ENCODE data around the gene SHOC2. TPM values are rescaled to one million over a fixed set of nuclear protein-coding genes. Genes with fewer than 3 reads are reported as not detected.

Gene SHOC2
- total and polyA plus RNA-seq, 2 of the 13 experiments (the other 11 are each of a cell fraction or from before 2014, with no cell fraction given): 8.6 to 25.5 TPM

GRCh38 chr10:110872145-110872983, 47.0 kb upstream of the SHOC2 start (continued):
- no peak; the same call in 1 of the 2 replicates for TF ChIP-seq SP4 (CRISPR knock-in tag; IDR thresholded peaks at IDR 0.05)
- peak; percentile 58; the same call in 1 of the 2 replicates for TF ChIP-seq ARNTL (CRISPR knock-in tag; IDR thresholded peaks at IDR 0.05)
- no peak for TF ChIP-seq CBX1 (IDR thresholded peaks at IDR 0.05; ENCODE audit: low read depth)
- no peak for TF ChIP-seq MYNN (CRISPR knock-in tag; IDR thresholded peaks at IDR 0.05; ENCODE audit: low read depth)
- TF ChIP-seq CBX5 (CRISPR knock-in tag; IDR thresholded peaks at IDR 0.05; ENCODE audit: borderline replicate concordance): no peak
- TF ChIP-seq ZNF83 (CRISPR knock-in tag; IDR thresholded peaks at IDR 0.05; ENCODE audit: borderline replicate concordance): no peak
- no peak for TF ChIP-seq ZNF557 (CRISPR knock-in tag; IDR thresholded peaks at IDR 0.05)
- no peak for TF ChIP-seq ZNF232 (CRISPR knock-in tag; IDR thresholded peaks at IDR 0.05; ENCODE audit: borderline replicate concordance)
- no peak for TF ChIP-seq ZNF678 (CRISPR knock-in tag; IDR thresholded peaks at IDR 0.05)
- no peak for TF ChIP-seq ZNF556 (CRISPR knock-in tag; IDR thresholded peaks at IDR 0.05; ENCODE audit: borderline replicate concordance)
- TF ChIP-seq TCF7 (IDR thresholded peaks at IDR 0.05; ENCODE audit: low read depth): no peak
- TF ChIP-seq ZNF205 (CRISPR knock-in tag; IDR thresholded peaks at IDR 0.05): no peak
- no peak; the same call in 2 of the 3 replicates for TF ChIP-seq MXI1 (IDR thresholded peaks at IDR 0.05; ENCODE audit: borderline replicate concordance, low read depth, low read length)
- TF ChIP-seq, protein P1, sequence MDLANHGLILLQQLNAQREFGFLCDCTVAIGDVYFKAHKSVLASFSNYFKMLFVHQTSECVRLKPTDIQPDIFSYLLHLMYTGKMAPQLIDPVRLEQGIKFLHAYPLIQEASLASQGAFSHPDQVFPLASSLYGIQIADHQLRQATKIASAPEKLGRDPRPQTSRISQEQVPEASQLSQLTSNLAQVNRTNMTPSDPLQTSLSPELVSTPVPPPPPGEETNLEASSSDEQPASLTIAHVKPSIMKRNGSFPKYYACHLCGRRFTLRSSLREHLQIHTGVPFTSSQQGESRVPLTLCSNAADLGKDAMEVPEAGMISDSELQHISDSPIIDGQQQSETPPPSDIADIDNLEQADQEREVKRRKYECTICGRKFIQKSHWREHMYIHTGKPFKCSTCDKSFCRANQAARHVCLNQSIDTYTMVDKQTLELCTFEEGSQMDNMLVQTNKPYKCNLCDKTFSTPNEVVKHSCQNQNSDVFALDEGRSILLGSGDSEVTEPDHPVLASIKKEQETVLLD (CRISPR knock-in tag; IDR thresholded peaks at IDR 0.05; ENCODE audit: low read depth): no peak
- TF ChIP-seq ZNF136 (CRISPR knock-in tag; IDR thresholded peaks at IDR 0.05; ENCODE audit: low read depth): peak; percentile 54; the same call in 1 of the 2 replicates
- no peak for TF ChIP-seq RFXAP (CRISPR knock-in tag; IDR thresholded peaks at IDR 0.05; ENCODE audit: borderline replicate concordance)
- TF ChIP-seq ZMAT5 (CRISPR knock-in tag; IDR thresholded peaks at IDR 0.05; ENCODE audit: borderline replicate concordance, low read depth): no peak
- TF ChIP-seq, protein P2, sequence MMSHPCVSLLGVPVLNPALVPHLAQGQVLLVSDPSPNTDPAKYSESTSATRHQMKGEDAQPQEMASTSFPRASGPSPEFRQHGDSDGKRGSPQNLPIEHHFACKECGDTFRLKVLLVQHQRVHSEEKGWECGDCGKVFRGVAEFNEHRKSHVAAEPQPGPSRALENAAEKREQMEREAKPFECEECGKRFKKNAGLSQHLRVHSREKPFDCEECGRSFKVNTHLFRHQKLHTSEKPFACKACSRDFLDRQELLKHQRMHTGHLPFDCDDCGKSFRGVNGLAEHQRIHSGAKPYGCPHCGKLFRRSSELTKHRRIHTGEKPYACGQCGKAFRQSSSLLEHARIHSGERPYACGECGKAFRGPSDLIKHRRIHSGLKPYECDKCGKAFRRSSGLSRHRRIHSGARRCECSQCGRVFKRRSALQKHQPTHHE (CRISPR knock-in tag; IDR thresholded peaks at IDR 0.05; ENCODE audit: borderline replicate concordance): no peak; the same call in 1 of the 2 replicates
- 0 out of 2 replicates have a peak, but pooled peaks have one; percentile 33 for TF ChIP-seq CREM (IDR thresholded peaks at IDR 0.05)
- no peak for TF ChIP-seq CREM (CRISPR knock-in tag; IDR thresholded peaks at IDR 0.05)
- TF ChIP-seq, protein P3, sequence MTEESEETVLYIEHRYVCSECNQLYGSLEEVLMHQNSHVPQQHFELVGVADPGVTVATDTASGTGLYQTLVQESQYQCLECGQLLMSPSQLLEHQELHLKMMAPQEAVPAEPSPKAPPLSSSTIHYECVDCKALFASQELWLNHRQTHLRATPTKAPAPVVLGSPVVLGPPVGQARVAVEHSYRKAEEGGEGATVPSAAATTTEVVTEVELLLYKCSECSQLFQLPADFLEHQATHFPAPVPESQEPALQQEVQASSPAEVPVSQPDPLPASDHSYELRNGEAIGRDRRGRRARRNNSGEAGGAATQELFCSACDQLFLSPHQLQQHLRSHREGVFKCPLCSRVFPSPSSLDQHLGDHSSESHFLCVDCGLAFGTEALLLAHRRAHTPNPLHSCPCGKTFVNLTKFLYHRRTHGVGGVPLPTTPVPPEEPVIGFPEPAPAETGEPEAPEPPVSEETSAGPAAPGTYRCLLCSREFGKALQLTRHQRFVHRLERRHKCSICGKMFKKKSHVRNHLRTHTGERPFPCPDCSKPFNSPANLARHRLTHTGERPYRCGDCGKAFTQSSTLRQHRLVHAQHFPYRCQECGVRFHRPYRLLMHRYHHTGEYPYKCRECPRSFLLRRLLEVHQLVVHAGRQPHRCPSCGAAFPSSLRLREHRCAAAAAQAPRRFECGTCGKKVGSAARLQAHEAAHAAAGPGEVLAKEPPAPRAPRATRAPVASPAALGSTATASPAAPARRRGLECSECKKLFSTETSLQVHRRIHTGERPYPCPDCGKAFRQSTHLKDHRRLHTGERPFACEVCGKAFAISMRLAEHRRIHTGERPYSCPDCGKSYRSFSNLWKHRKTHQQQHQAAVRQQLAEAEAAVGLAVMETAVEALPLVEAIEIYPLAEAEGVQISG (CRISPR knock-in tag; IDR thresholded peaks at IDR 0.05): no peak
- no peak for TF ChIP-seq ZNF264 (CRISPR knock-in tag; IDR thresholded peaks at IDR 0.05)
- TF ChIP-seq ZNF326 (CRISPR knock-in tag; IDR thresholded peaks at IDR 0.05; ENCODE audit: borderline replicate concordance): no peak
- no peak for TF ChIP-seq SCMH1 (CRISPR knock-in tag; IDR thresholded peaks at IDR 0.05; ENCODE audit: borderline replicate concordance)
- peak; percentile 37 for TF ChIP-seq GABPA (IDR thresholded peaks at IDR 0.05; ENCODE audit: low read depth, low read length)
- peak; percentile 38; the same call in 1 of the 2 replicates for TF ChIP-seq GABPA (CRISPR knock-in tag; IDR thresholded peaks at IDR 0.05; ENCODE audit: low read depth)
